Renal cortex interstitium (tissue), 11 donors: ENCODE results near the gene KDELR3. TPM values are rescaled to one million over a fixed set of nuclear protein-coding genes. Genes with fewer than 3 reads are reported as not detected.

Source experiments
- DNase-seq, 11 donors: peaks; one replicate each; pipeline ENCODE4 v3.0.0-alpha.2; 2013; ENCODE audit warnings: low read depth in 9 of 11, low spot score in 4 of 11; ENCODE audit errors: extremely low read depth in 1 of 11
- polyA plus RNA-seq, 3 donors: library from polyadenylated mRNA; unstranded; fragments of 120-200 nt; gene quantifications; one replicate each; pipeline ENCODE4 v1.2.1, GENCODE V29; 2013; ENCODE audit not compliant: insufficient read length in 3 of 3

Gene KDELR3
- polyA plus RNA-seq, 3 donors, result 9.3 to 11.6 (median 11.2) TPM

- no peak for DNase-seq
Measured at GRCh38 chr22:38452373-38453065, 15.4 kb upstream of the KDELR3 start.

GRCh38 chr22:38453066-38453672 lies 14.7 kb upstream of the KDELR3 start:
- DNase-seq, result no peak

- DNase-seq, result no peak
Measured at GRCh38 chr22:38453996-38454352, 13.9 kb upstream of the KDELR3 start.

DNA sequence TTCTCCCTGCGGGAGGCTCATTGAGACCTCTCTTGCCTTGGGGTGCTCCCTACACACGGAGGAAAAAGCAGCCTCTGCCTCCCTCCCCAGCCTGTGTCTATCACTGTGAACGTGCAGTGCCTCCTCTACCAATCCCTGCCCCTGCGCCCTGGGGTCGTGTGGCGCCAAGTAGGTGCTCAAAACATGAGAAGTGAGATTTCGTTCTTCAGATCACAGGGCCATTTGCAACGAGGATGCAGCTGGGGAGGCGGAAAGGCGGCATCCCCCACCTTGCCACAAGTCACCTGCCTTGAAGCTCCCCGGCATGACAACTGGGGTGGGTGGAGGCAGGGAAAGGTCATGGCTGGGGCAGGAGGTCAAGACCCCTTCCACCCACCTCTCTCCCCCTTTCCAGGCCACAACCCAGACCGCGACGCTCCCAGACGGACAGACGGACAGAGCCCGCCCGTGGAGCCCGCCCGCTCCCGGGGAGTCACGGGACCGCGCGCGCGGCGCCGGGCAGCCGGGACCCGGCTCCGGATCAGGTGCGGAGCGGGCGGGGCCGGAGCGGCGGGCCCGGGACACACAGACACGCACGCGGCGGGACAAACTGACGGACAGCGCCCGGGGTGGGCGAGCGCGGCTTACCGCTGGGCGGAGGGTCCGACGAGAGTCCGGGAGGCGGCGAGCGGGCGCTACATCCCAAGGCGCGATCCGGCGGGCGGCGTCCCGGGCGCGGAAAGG lies 13.4 kb upstream of the KDELR3 start:
- DNase-seq, result no peak

DNA sequence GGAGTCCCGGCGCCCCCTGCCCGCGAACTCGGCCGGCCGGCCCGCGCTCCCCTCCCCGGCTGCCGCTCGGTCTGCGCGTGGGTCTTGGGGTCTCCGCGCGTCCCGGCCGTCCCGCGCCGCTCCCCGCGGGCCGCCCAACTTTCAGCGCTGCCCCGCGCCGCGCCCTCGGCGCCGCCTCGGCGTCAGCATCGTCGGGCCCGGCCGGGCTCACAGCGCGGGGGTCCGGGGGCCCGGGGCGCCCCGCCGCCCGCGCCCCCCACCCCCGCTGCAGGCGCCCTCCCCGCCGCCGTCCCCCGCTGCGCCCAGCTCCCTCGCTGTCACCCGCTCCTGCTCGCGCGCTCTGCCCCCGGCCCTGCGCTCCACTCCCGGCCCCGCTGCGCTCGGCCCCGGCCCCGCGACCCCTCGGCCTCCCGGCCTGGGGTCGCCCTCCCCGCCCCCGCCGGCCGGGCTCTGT lies 12.8 kb upstream of the KDELR3 start, which contains the start of gene KCNJ4:
TSS of gene KCNJ4 (minus strand) at position 124 of the 454 bp plus-strand sequence. CDS start 27,067 bp downstream, outside the sequence.
- DNase-seq, result no peak

GRCh38 chr22:38455530-38456271 lies 12.2 kb upstream of the KDELR3 start:
- no peak for DNase-seq

GRCh38 chr22:38456272-38456835 lies 11.5 kb upstream of the KDELR3 start:
- no peak for DNase-seq

GRCh38 chr22:38456841-38457699 lies 10.8 kb upstream of the KDELR3 start:
- DNase-seq, result no peak

DNA sequence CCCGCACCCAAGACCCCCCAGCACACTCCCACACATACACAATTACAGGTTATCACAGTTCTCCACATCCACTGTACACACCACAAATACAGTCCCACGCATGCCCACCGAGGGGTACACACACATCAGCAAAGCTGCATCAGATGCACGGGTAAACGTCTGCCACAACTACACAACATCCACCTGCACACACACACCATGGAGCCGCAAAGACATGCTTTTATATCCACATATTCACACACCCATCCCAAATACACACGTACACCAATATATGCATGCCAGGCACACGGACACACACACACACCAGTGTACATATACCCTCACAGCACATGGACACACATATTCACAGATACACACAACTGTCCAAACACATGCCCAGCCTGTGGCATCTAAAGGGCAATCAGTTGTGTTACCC lies 7.5 kb upstream of the KDELR3 start:
- no peak for DNase-seq

- no peak for DNase-seq
Measured at GRCh38 chr22:38461057-38461413, 6.9 kb upstream of the KDELR3 start.

DNA sequence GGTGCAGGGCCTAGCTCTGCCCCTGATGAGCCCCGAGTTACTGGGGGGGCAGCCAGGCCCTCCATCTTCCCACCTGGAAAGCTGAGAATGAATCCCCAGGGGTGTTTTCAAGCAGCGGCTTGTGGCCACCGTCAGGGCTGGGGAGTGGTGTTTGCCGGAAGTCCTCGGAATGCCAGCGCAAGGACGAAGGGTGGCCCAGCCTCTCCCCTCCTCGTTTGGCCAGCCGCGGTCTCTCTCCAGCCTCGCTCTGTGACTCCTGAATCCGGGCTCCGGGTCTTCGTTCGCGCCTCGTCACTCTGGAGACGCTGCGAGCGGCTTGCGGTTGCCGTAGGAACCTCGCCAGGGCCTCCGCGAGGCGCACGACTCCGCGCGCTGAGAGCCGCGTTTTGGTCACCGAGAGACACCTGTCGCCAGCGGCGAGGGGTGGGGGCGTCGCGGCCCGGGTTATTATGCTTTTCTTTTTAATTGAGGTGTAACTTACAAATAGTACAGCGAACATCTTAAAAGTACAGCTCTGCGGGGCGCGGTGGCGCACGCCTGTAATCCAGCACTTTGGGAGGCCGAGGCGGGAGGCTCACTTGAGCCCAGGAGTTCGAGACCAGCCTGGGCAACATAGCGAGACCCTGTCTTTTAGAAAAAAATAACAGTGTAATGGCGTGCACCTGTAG lies 6.3 kb upstream of the KDELR3 start:
- peak; percentile 66 to 92 (median 83) for DNase-seq

- peak in 4 of 11 donors; percentile 54 to 68 (median 62) for DNase-seq
Measured at GRCh38 chr22:38462960-38463784, 4.7 kb upstream of the KDELR3 start.

- no peak for DNase-seq
Measured at GRCh38 chr22:38464992-38465672, 2.8 kb upstream of the KDELR3 start.

GRCh38 chr22:38465673-38466490 lies 2.0 kb upstream of the KDELR3 start:
- DNase-seq, result no peak

DNA sequence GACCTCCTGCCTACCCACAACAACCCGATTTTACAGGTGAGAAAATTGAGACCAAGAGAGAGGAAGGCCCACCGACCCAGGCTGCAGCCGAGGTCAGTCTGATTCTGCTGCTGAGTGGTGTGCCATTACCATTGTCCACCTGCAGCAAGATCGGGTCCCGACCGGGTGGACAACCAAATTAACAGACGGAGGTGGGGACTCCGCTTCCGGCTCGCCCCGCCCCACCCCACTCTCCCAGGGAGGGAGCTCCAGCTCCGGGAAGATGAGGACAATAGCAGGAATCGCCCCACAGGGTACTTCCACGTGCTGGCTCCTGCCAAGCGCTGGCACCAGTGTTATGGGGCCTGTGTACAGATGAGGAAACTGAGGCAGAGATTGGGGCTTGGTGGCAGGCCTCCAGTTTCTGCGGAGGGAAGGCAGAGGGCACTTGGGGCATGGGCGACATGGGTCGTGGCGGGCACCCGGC lies 425 bp upstream of the KDELR3 start:
- DNase-seq, result no peak
